ELF-1 (cell line): ENCODE results near the gene DGKH.

Source experiments
- DNase-seq: peaks from one replicate; pipeline ENCODE4 v3.0.0-alpha.2; 2016; ENCODE audit warnings: low read depth, low spot score

DGKH gene

GRCh38 chr13:42276683-42277082 is 228.2 kb downstream of the DGKH start:
- DNase-seq: no peak

- no peak for DNase-seq
Observed at GRCh38 chr13:42277618-42278276, 229.3 kb downstream of the DGKH start.

DNA sequence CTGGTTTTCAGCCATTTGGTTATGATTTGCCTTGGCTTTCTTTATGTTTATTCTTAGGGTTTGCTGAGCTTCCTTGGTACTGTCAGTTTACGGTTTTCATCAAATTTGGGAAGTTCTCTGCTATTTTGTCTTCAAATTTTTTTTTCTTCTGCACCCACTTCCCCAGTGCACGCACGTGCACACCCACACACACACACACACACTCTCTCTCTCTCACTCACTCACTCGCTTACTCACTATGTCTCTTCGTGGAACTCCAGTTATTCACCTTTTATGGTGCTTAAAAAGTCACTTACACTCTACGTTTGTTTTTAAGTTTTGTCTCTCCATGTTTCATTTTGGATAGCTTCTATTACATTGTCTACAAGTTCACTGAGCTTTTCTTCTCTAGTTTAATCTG is 230.6 kb downstream of the DGKH start:
- DNase-seq: no peak

DNA sequence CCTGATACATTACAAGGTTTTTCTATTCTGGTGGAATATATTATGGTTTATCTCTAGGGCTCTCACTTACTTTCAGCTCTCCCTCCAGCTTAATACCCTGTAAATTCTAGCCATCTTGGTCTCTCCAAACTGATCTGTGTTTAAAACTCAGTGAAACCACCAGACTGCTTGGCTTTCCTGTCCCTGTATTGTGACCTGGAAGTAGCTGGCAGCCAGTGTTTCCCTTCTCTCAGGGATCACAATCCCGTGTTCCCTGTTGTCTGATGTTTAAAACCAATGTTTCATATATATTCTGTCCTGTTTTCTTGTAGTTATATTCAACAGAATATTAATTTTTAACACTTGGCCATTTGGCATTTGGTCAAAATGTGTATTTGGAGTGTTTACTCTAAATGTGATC is 231.5 kb downstream of the DGKH start:
- DNase-seq: no peak

- DNase-seq: no peak
Observed at GRCh38 chr13:42280537-42280936, 232.1 kb downstream of the DGKH start.

DNA sequence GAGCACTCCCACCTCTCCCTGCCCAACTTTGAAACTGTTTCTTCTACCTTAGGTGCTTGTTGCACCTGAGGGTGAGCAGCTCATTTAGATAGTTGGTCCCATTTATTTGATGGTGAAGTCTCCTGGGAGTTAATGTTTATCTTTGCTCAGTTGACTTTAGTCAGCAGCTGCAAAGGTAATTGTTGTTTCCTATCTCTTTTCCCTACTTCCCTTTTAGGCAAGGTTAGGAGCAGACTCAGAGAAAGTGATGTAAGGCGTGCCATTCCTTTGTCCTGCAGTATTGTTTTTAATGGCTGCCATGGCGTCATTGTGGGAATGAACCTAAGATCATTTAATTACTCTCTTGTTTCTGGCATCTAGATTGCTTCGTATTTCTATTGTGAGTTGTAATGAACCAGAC is 235.1 kb downstream of the DGKH start:
- DNase-seq: no peak

- no peak for DNase-seq
Observed at GRCh38 chr13:42284068-42284467, 235.6 kb downstream of the DGKH start.
